Body of pancreas (tissue), 4 donors: ENCODE measurements around the gene SNTB2. TPM values are rescaled to one million over a fixed set of nuclear protein-coding genes. Genes with fewer than 3 reads are reported as not detected.
"Not testable (repeated sequence)": the region's sequence is repeated elsewhere in the genome, so short reads cannot be mapped to it uniquely, and the experiment has no call there.

Experiments used
- ATAC-seq: fragments of 150-250 bp; one replicate; pipeline ENCODE4 v1.9.1; 2016
- DNase-seq, 4 donors: peaks; one replicate each; pipeline ENCODE4 v3.0.0-alpha.2; 2019
- H3K27ac ChIP-seq, 4 donors: fragments of 200-600 bp; sonication (generic); 1 replicate in 3 of 4; 2 replicates in 1 of 4; pipeline versions ENCODE4 v1.5.1 to v1.6.1; 2016 to 2019; ENCODE audit warnings: mild to moderate bottlenecking in 1 of 4, mixed read lengths in 1 of 4, moderate library complexity in 1 of 4
- H3K27me3 ChIP-seq, 2 donors: fragments of 200-600 bp; sonication (generic); one replicate each; pipeline ENCODE4 v1.6.0; 2016; ENCODE audit warnings: mild to moderate bottlenecking in 1 of 2
- H3K36me3 ChIP-seq, 2 donors: fragments of 200-600 bp; sonication (generic); replicated peaks in 1 of 2; 2 replicates each; pipeline ENCODE4 v1.5.1; 2016; ENCODE audit warnings: low read depth in 2 of 2; ENCODE audit not compliant: insufficient read depth in 1 of 2
- H3K4me1 ChIP-seq: fragments of 200-600 bp; sonication (generic); one replicate; pipeline ENCODE4 v1.6.0; 2016
- H3K4me3 ChIP-seq, 2 donors: fragments of 200-600 bp; sonication (generic); 1 replicate in 1 of 2; 2 replicates in 1 of 2; pipeline ENCODE4 v1.5.1; 2016 to 2019
- H3K9me3 ChIP-seq, 3 donors: fragments of 200-600 bp; sonication (generic); 1 replicate in 2 of 3; 2 replicates in 1 of 3; pipeline ENCODE4 v1.5.1; 2016
- CTCF ChIP-seq, 7 experiments: fragments of 450-650 bp in 4 of 7; fragments of 200-600 bp in 3 of 7; sonication (generic) in 3 of 7; IDR thresholded peaks; one replicate each; pipeline ENCODE4 v1.5.1; 2016 to 2019; ENCODE audit warnings: antibody characterized with exemption in 7 of 7
- POLR2A ChIP-seq, 3 donors: fragments of 450-650 bp; IDR thresholded peaks; one replicate each; pipeline ENCODE4 v1.6.1; 2016; ENCODE audit warnings: antibody characterized with exemption in 3 of 3, mild to moderate bottlenecking in 2 of 3
- WGBS, 2 donors: methylation state at CpG; one replicate each; pipeline ENCODE4 v1.1.5; 2017; 5-methylcytosine and 5-hydroxymethylcytosine counted together
- intact Hi-C: fragments of 100-400 bp; cut with DNase I; formaldehyde crosslinking; loops from one replicate; pipeline ENCODE4 v1.15.1; 2023
- total RNA-seq, 2 donors: library from RNA; depleted of rRNA; stranded (reverse); fragments of >200 nt; gene quantifications; one replicate each; pipeline ENCODE4 v1.1.0, GENCODE V29; 2016

The SNTB2 gene
- total RNA-seq, 2 donors from 2014 or later: 11.2 to 13.5 TPM

DNA sequence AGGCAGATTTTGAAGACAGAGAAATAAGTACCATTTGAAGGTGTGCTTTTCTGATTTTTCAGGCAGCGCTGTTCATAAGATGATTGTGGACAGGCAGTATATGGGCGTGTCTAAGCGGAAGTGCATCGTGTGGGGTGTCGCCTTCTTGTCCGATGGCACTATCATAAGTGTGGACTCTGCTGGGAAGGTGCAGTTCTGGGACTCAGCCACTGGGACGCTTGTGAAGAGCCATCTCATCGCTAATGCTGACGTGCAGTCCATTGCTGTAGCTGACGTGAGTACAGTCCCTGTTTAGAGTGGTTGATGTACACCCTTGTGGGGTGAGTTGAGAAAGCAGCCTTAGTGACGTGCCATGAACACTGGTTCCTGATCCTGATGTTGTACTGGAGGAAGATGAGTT lies 43.8 kb upstream of the SNTB2 start:
- H3K36me3 ChIP-seq: peaks cover 0 to 17% of the 10 kb centered on the region in 2 donors

GRCh38 chr16:69145658-69146057 lies 41.3 kb upstream of the SNTB2 start:
- peaks cover 13% of the 10 kb centered on the region for H3K4me1 ChIP-seq
- H3K27me3 ChIP-seq: no peaks in the 10 kb centered on the region
- TF ChIP-seq POLR2A (IDR thresholded peaks at IDR 0.05) (no peak), CTCF (IDR thresholded peaks at IDR 0.05) (no peak)
- WGBS, 2 donors: 19 to 40% methylated on average over 4 of the region's 4 CpGs
- no peaks in the 10 kb centered on the region for H3K9me3 ChIP-seq
- peaks cover 0 to 14% of the 10 kb centered on the region in 2 donors for H3K36me3 ChIP-seq
- intact Hi-C loops: no loop called here
- ATAC-seq: peak; percentile 96
- peak overlapping the region in 3 of 4 donors; percentile 39 to 76 (median 51) for H3K27ac ChIP-seq
- peak; percentile 70 to 85 (median 78) for DNase-seq
- H3K4me3 ChIP-seq: no peak overlapping the region

More for the DNA sequence above, 43.8 kb upstream of the SNTB2 start:
- no peaks in the 10 kb centered on the region for H3K27me3 ChIP-seq
- DNase-seq (no peak), ATAC-seq (no peak)
- intact Hi-C loops: no loop called here
- H3K4me3 ChIP-seq: no peak overlapping the region
- H3K9me3 ChIP-seq: no peaks in the 10 kb centered on the region
- WGBS, 2 donors: 87 to 93% methylated on average over 11 of the region's 11 CpGs
- H3K27ac ChIP-seq: no peak overlapping the region
- peaks cover 13% of the 10 kb centered on the region for H3K4me1 ChIP-seq
- TF ChIP-seq POLR2A (IDR thresholded peaks at IDR 0.05) (no peak), CTCF (IDR thresholded peaks at IDR 0.05) (no peak)

DNA sequence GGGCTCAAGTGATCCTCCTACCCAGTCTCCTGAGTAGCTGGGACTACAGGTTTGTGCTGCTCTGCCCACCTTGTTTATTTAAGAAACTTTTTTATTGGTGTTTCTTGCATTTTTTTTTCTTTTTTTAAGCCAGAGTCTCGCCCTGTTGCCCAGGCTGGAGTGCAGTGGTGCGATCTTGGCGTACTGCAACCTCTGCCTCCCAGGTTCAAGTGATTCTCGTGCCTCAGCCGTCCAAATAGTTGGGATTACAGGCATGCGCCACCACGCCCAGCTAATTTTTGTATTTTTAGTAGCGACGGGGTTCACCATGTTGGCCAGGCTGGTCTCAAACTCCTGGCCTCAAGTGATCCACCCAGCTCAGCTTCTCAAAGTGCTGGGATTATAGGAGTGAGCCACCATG lies 37.3 kb upstream of the SNTB2 start:
- H3K36me3 ChIP-seq: peaks cover 0 to 15% of the 10 kb centered on the region in 2 donors
- not testable (repeated sequence) for H3K9me3 ChIP-seq, H3K27ac ChIP-seq, ATAC-seq, H3K4me3 ChIP-seq, DNase-seq, H3K27me3 ChIP-seq
- WGBS, 2 donors: 79 to 85% methylated on average over 9 of the region's 9 CpGs
- H3K4me1 ChIP-seq: peaks cover 13% of the 10 kb centered on the region
- intact Hi-C loops: loop anchor here (2.0 kb wide), 1 partner anchor 137 kb away; no protein-coding TSS in a partner anchor

GRCh38 chr16:69150146-69150865 lies 36.7 kb upstream of the SNTB2 start:
- Histone ChIP-seq H3K27ac (no peak overlapping the region), H3K9me3 (no peaks in the 10 kb centered on the region)
- WGBS, 2 donors: 56 to 59% methylated on average over 16 of the region's 16 CpGs

GRCh38 chr16:69157196-69157595 lies 29.8 kb upstream of the SNTB2 start:
- Histone ChIP-seq H3K36me3 (peaks cover 0 to 25% of the 10 kb centered on the region in 2 donors), H3K4me3 (no peak overlapping the region), H3K9me3 (no peaks in the 10 kb centered on the region), H3K4me1 (no peaks in the 10 kb centered on the region), H3K27me3 (no peaks in the 10 kb centered on the region), H3K27ac (no peak overlapping the region)
- 85 to 89% methylated on average over 3 of the region's 3 CpGs for WGBS, 2 donors
- intact Hi-C loops: no loop called here
- ATAC-seq (no peak), DNase-seq (no peak)
- TF ChIP-seq CTCF (IDR thresholded peaks at IDR 0.05): no peak
- no peak for TF ChIP-seq POLR2A (IDR thresholded peaks at IDR 0.05)

More at GRCh38 chr16:69150146-69150865, 36.7 kb upstream of the SNTB2 start:
- Histone ChIP-seq H3K4me3 (no peak overlapping the region), H3K4me1 (peaks cover 10% of the 10 kb centered on the region), H3K27me3 (no peaks in the 10 kb centered on the region), H3K36me3 (peaks cover 0 to 16% of the 10 kb centered on the region in 2 donors)
- intact Hi-C loops: loop anchor here (2.0 kb wide), 1 partner anchor 136 kb away; no protein-coding TSS in a partner anchor
- TF ChIP-seq POLR2A (IDR thresholded peaks at IDR 0.05): no peak
- TF ChIP-seq CTCF (IDR thresholded peaks at IDR 0.05): peak; percentile 66 to 83 (median 76)
- DNase-seq (peak; percentile 58 to 76 (median 63)), ATAC-seq (peak; percentile 50)
